ENCODE results near the gene XBP1.

DNA sequence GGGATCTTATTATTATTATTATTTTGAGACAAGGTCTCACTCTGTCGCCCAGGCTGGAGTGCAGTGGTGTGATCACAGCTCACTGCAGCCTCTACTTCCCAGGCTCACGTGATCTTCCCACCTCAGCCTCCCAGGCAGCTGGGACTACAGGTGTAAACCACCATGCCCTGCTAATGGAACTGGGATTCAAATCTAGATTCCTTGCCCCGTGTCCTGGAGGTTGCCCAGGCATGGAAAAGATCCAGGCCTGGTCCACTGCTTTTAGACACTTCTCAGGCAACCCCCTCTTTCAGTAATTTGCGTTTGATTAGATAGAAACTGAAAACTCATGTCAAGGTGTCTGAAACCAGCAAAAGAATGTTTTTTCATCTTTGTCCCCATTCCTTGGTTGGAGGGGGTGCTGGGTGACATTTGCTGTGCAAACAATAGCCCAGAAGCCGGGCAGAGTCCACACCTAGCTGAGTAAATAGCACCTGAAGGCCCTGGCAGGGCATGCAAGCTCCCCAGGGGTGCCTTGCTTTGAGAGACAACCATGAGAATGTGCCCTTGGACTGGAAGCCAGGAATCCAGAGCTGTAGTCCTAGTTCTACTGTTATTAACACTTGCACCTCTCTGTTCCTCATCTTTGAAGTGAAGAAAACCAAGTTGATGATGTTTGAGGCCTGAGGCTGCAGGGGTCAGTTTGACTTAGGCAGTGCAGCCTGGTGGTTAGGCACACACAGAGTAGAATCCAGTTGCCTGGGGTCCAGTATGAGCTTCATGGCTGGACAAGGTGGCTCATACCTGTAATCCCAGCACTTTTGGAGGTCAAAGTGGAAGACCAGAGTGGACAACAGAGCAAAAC lies 19.1 kb upstream of the XBP1 start:
- TF ChIP-seq CTCF (IDR thresholded peaks at IDR 0.05) (no peak), EZH2 (IDR thresholded peaks at IDR 0.05; ENCODE audit: borderline replicate concordance, insufficient read depth, low read depth, low read length, poor library complexity, severe bottlenecking) (no peak)

All from B cell (primary cell).